ENCODE measurements around the gene MAPK8.
"Not testable (repeated sequence)": the region's sequence is repeated elsewhere in the genome, so short reads cannot be mapped to it uniquely, and the experiment has no call there.

The MAPK8 gene

GRCh38 chr10:48277093-48277492 is 29.4 kb upstream of the MAPK8 start:
- no peak overlapping the region for H4K8ac ChIP-seq (ENCODE audit: low read depth, low read length)
- no CpG with 5 or more reads among the region's 1 CpG for WGBS (ENCODE audit: extremely low coverage, insufficient coverage, insufficient read length)
- no peak overlapping the region for H3K4me2 ChIP-seq (ENCODE audit: low read length)
- H3K9me3 ChIP-seq (ENCODE audit: insufficient read depth, low read depth, low read length) = no peaks in the 10 kb centered on the region
- DNase-seq = no peak
- H3K36me3 ChIP-seq (ENCODE audit: control insufficient read depth in 1 of 2, insufficient read depth in 2 of 2, low read length in 2 of 2) = no peaks in the 10 kb centered on the region
- H3K4me1 ChIP-seq (ENCODE audit: control insufficient read depth in 1 of 2, insufficient read depth in 2 of 2, low read length in 2 of 2) = no peaks in the 10 kb centered on the region
- H3K79me2 ChIP-seq (ENCODE audit: control insufficient read depth, insufficient read depth, low read length, poor library complexity) = no peaks in the 10 kb centered on the region
- no peak overlapping the region for H3K4ac ChIP-seq (ENCODE audit: low read depth, low read length)
- no peak overlapping the region for H3K14ac ChIP-seq (ENCODE audit: low read length)
- H2BK12ac ChIP-seq (ENCODE audit: low read length) = no peak overlapping the region
- H3K18ac ChIP-seq (ENCODE audit: low read length) = no peak overlapping the region
- no peak overlapping the region for H4K91ac ChIP-seq (ENCODE audit: low read depth, low read length)
- H3K27me3 ChIP-seq (ENCODE audit: insufficient read depth, low read length) = no peaks in the 10 kb centered on the region
- no peak overlapping the region for H2AK5ac ChIP-seq (ENCODE audit: low read length)
- H2AFZ ChIP-seq (ENCODE audit: insufficient read depth, low read length, poor library complexity) = no peak overlapping the region
- no peak overlapping the region for H2BK5ac ChIP-seq (ENCODE audit: low read depth, low read length, poor library complexity)
- no peaks in the 10 kb centered on the region for H3K79me1 ChIP-seq (ENCODE audit: low read length)
- H3K4me3 ChIP-seq (ENCODE audit: low read depth, low read length) = no peak overlapping the region
- H4K12ac ChIP-seq (ENCODE audit: low read depth, low read length) = no peak overlapping the region
- no peak overlapping the region for H3K9ac ChIP-seq (ENCODE audit: low read length)
- no peak overlapping the region for H3K27ac ChIP-seq (ENCODE audit: low read depth, low read length)
- no peak overlapping the region for H3K23ac ChIP-seq (ENCODE audit: low read length)
- no peak overlapping the region for H2BK120ac ChIP-seq (ENCODE audit: insufficient read depth, low read length, poor library complexity)

GRCh38 chr10:48279081-48279751 is 27.3 kb upstream of the MAPK8 start:
- no peak overlapping the region for H3K18ac ChIP-seq (ENCODE audit: low read length)
- H2AFZ ChIP-seq (ENCODE audit: insufficient read depth, low read length, poor library complexity) = no peak overlapping the region
- H3K4me2 ChIP-seq (ENCODE audit: low read length) = no peak overlapping the region
- H4K12ac ChIP-seq (ENCODE audit: low read depth, low read length) = no peak overlapping the region
- no peaks in the 10 kb centered on the region for H3K79me2 ChIP-seq (ENCODE audit: control insufficient read depth, insufficient read depth, low read length, poor library complexity)
- H3K79me1 ChIP-seq (ENCODE audit: low read length) = no peaks in the 10 kb centered on the region
- no peak overlapping the region for H2AK5ac ChIP-seq (ENCODE audit: low read length)
- H3K9ac ChIP-seq (ENCODE audit: low read length) = no peak overlapping the region
- H3K23ac ChIP-seq (ENCODE audit: low read length) = no peak overlapping the region
- no peak overlapping the region for H2BK5ac ChIP-seq (ENCODE audit: low read depth, low read length, poor library complexity)
- no peak overlapping the region for H4K91ac ChIP-seq (ENCODE audit: low read depth, low read length)
- no peak overlapping the region for H2BK120ac ChIP-seq (ENCODE audit: insufficient read depth, low read length, poor library complexity)
- no peak overlapping the region for H4K8ac ChIP-seq (ENCODE audit: low read depth, low read length)
- H3K4me1 ChIP-seq (ENCODE audit: control insufficient read depth in 1 of 2, insufficient read depth in 2 of 2, low read length in 2 of 2) = no peaks in the 10 kb centered on the region
- no peak overlapping the region for H3K4me3 ChIP-seq (ENCODE audit: low read depth, low read length)
- H3K27me3 ChIP-seq (ENCODE audit: insufficient read depth, low read length) = no peaks in the 10 kb centered on the region
- no peak for DNase-seq
- H3K36me3 ChIP-seq (ENCODE audit: control insufficient read depth in 1 of 2, insufficient read depth in 2 of 2, low read length in 2 of 2) = no peaks in the 10 kb centered on the region
- H3K27ac ChIP-seq (ENCODE audit: low read depth, low read length) = no peak overlapping the region
- H3K9me3 ChIP-seq (ENCODE audit: insufficient read depth, low read depth, low read length) = peaks cover 5% of the 10 kb centered on the region
- no peak overlapping the region for H3K14ac ChIP-seq (ENCODE audit: low read length)
- no CpG with 5 or more reads among the region's 2 CpGs for WGBS (ENCODE audit: extremely low coverage, insufficient coverage, insufficient read length)
- no peak overlapping the region for H2BK12ac ChIP-seq (ENCODE audit: low read length)
- no peak overlapping the region for H3K4ac ChIP-seq (ENCODE audit: low read depth, low read length)

- H2BK5ac ChIP-seq (ENCODE audit: low read depth, low read length, poor library complexity); H4K91ac ChIP-seq (ENCODE audit: low read depth, low read length); H2AFZ ChIP-seq (ENCODE audit: insufficient read depth, low read length, poor library complexity); H3K79me2 ChIP-seq (ENCODE audit: control insufficient read depth, insufficient read depth, low read length, poor library complexity); H3K36me3 ChIP-seq (ENCODE audit: control insufficient read depth in 1 of 2, insufficient read depth in 2 of 2, low read length in 2 of 2); H3K4me3 ChIP-seq (ENCODE audit: low read depth, low read length); H3K14ac ChIP-seq (ENCODE audit: low read length); H2BK120ac ChIP-seq (ENCODE audit: insufficient read depth, low read length, poor library complexity); H2BK12ac ChIP-seq (ENCODE audit: low read length); H3K27ac ChIP-seq (ENCODE audit: low read depth, low read length); DNase-seq; H3K9ac ChIP-seq (ENCODE audit: low read length); H3K23ac ChIP-seq (ENCODE audit: low read length); H2AK5ac ChIP-seq (ENCODE audit: low read length); H3K4ac ChIP-seq (ENCODE audit: low read depth, low read length); H3K79me1 ChIP-seq (ENCODE audit: low read length); H4K12ac ChIP-seq (ENCODE audit: low read depth, low read length); H3K4me2 ChIP-seq (ENCODE audit: low read length); H3K18ac ChIP-seq (ENCODE audit: low read length); H4K8ac ChIP-seq (ENCODE audit: low read depth, low read length); H3K9me3 ChIP-seq (ENCODE audit: insufficient read depth, low read depth, low read length); H3K4me1 ChIP-seq (ENCODE audit: control insufficient read depth in 1 of 2, insufficient read depth in 2 of 2, low read length in 2 of 2); H3K27me3 ChIP-seq (ENCODE audit: insufficient read depth, low read length): not testable (repeated sequence)
- no CpG with 5 or more reads among the region's 4 CpGs for WGBS (ENCODE audit: extremely low coverage, insufficient coverage, insufficient read length)
Observed at GRCh38 chr10:48281697-48282096, 24.8 kb upstream of the MAPK8 start.

GRCh38 chr10:48282829-48283228 is 23.6 kb upstream of the MAPK8 start:
- H2BK5ac ChIP-seq (ENCODE audit: low read depth, low read length, poor library complexity) = no peak overlapping the region
- H2AFZ ChIP-seq (ENCODE audit: insufficient read depth, low read length, poor library complexity) = no peak overlapping the region
- no peaks in the 10 kb centered on the region for H3K36me3 ChIP-seq (ENCODE audit: control insufficient read depth in 1 of 2, insufficient read depth in 2 of 2, low read length in 2 of 2)
- no peak overlapping the region for H4K91ac ChIP-seq (ENCODE audit: low read depth, low read length)
- no peak overlapping the region for H2BK120ac ChIP-seq (ENCODE audit: insufficient read depth, low read length, poor library complexity)
- DNase-seq = no peak
- no peaks in the 10 kb centered on the region for H3K27me3 ChIP-seq (ENCODE audit: insufficient read depth, low read length)
- H3K79me2 ChIP-seq (ENCODE audit: control insufficient read depth, insufficient read depth, low read length, poor library complexity) = no peaks in the 10 kb centered on the region
- H3K18ac ChIP-seq (ENCODE audit: low read length) = no peak overlapping the region
- no peak overlapping the region for H3K27ac ChIP-seq (ENCODE audit: low read depth, low read length)
- H3K79me1 ChIP-seq (ENCODE audit: low read length) = no peaks in the 10 kb centered on the region
- no peak overlapping the region for H3K9ac ChIP-seq (ENCODE audit: low read length)
- no peak overlapping the region for H3K23ac ChIP-seq (ENCODE audit: low read length)
- no peak overlapping the region for H2BK12ac ChIP-seq (ENCODE audit: low read length)
- H3K14ac ChIP-seq (ENCODE audit: low read length) = no peak overlapping the region
- peaks cover 3 to 6% of the 10 kb centered on the region in 2 experiments for H3K4me1 ChIP-seq (ENCODE audit: control insufficient read depth in 1 of 2, insufficient read depth in 2 of 2, low read length in 2 of 2)
- H2AK5ac ChIP-seq (ENCODE audit: low read length) = no peak overlapping the region
- no peak overlapping the region for H4K8ac ChIP-seq (ENCODE audit: low read depth, low read length)
- no peak overlapping the region for H3K4me2 ChIP-seq (ENCODE audit: low read length)
- peaks cover 5% of the 10 kb centered on the region for H3K9me3 ChIP-seq (ENCODE audit: insufficient read depth, low read depth, low read length)
- no peak overlapping the region for H3K4ac ChIP-seq (ENCODE audit: low read depth, low read length)
- no peak overlapping the region for H3K4me3 ChIP-seq (ENCODE audit: low read depth, low read length)
- no peak overlapping the region for H4K12ac ChIP-seq (ENCODE audit: low read depth, low read length)
